OCI-LY3 (cell line): ENCODE measurements around the gene ST3GAL5.

Experiments
- H2AFZ ChIP-seq: fragments of 200-600, 300-600 bp; shearing (Covaris generic); 2 replicates; pipeline ENCODE4 v1.6.0; 2014; ENCODE audit warnings: antibody characterized with exemption, low read depth, low read length
- H3K27ac ChIP-seq: fragments of 200-600, 300-600 bp; sonication (generic); 2 replicates; pipeline ENCODE4 v1.5.1; 2014; ENCODE audit warnings: mild to moderate bottlenecking, low read length, moderate library complexity, mixed read lengths
- H3K27me3 ChIP-seq: fragments of 200-600, 300-600 bp; sonication (generic); 2 replicates; pipeline ENCODE4 v1.6.1; 2014; ENCODE audit warnings: low read depth, low read length, mixed read lengths
- H3K36me3 ChIP-seq: fragments of 200-600, 300-600 bp; sonication (generic); replicated peaks from 2 replicates; pipeline ENCODE3; 2014; ENCODE audit warnings: low read depth, low read length, mixed read lengths
- H3K4me1 ChIP-seq: fragments of 300-600, 200-600 bp; sonication (generic); 2 replicates; pipeline ENCODE4 v1.6.1; 2014; ENCODE audit warnings: low read length, mixed read lengths
- H3K4me2 ChIP-seq: fragments of 200-600, 300-600 bp; sonication (generic); 2 replicates; pipeline ENCODE4 v1.6.1; 2014; ENCODE audit warnings: low read length, mixed read lengths
- H3K4me3 ChIP-seq: fragments of 300-600, 200-600 bp; sonication (generic); 2 replicates; pipeline ENCODE4 v1.5.1; 2014; ENCODE audit warnings: antibody characterized with exemption, mild to moderate bottlenecking, low read length, moderate library complexity
- H3K79me2 ChIP-seq: fragments of 300-600, 200-600 bp; shearing (Covaris generic); 2 replicates; pipeline ENCODE4 v1.6.1; 2014; ENCODE audit warnings: mild to moderate bottlenecking, low read length, mixed read lengths
- H3K9ac ChIP-seq: fragments of 300-600, 200-600 bp; shearing (Covaris generic); 2 replicates; pipeline ENCODE4 v1.6.0; 2014; ENCODE audit warnings: mild to moderate bottlenecking, low read length, moderate library complexity
- H3K9me3 ChIP-seq: fragments of 200-600, 300-600 bp; shearing (Covaris generic); 2 replicates; pipeline ENCODE4 v1.6.1; 2014; ENCODE audit warnings: low read length, mixed read lengths; ENCODE audit not compliant: insufficient read depth
- H4K20me1 ChIP-seq: fragments of 200-600, 300-600 bp; sonication (generic); 2 replicates; pipeline ENCODE4 v1.6.1; 2016; ENCODE audit warnings: low read length, mixed read lengths; ENCODE audit not compliant: insufficient read depth
- EZH2phosphoT487 ChIP-seq: fragments of 200-600 bp; shearing (Covaris generic); IDR thresholded peaks from 2 replicates; pipeline ENCODE4 v1.6.1; 2018; ENCODE audit warnings: antibody characterized with exemption, mixed run types, low read depth
- TF ChIP-seq, protein P1 (sequence below): fragments of 200-600, 300-600 bp; sonication (generic); IDR thresholded peaks from 2 replicates; pipeline ENCODE4 v1.5.1; 2014; ENCODE audit warnings: antibody characterized with exemption, low read length, low read depth

Gene ST3GAL5

DNA sequence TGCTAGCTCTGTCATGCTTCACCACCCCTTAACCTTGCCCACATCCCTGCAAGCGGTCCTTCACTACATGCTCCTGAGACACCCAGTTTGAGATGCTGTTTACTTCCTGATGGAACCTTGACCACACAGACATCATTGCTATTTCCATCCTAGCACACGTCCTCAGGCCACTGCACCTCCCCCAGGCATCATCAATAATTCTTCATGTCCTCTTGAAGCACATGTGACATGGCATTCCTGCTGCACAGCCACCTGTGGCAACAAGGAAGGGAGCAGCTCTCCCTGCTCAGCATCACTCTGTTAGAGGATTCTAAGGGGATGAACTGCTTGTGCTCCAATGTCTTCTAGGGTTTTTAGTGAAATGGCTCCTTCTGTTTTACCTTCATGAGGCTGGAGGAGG is 26.1 kb upstream of the ST3GAL5 start:
- no peak overlapping the region for H3K4me2 ChIP-seq
- H3K4me1 ChIP-seq = peaks cover 3% of the 10 kb centered on the region; the same call in 1 of the 2 replicates
- H3K9me3 ChIP-seq = no peaks in the 10 kb centered on the region
- H3K9ac ChIP-seq = no peak overlapping the region
- no peaks in the 10 kb centered on the region for H3K79me2 ChIP-seq
- no peaks in the 10 kb centered on the region for H4K20me1 ChIP-seq
- no peak overlapping the region for H3K4me3 ChIP-seq
- no peak overlapping the region for H3K27ac ChIP-seq
- TF ChIP-seq EZH2phosphoT487 = no peak
- TF ChIP-seq, protein P1, sequence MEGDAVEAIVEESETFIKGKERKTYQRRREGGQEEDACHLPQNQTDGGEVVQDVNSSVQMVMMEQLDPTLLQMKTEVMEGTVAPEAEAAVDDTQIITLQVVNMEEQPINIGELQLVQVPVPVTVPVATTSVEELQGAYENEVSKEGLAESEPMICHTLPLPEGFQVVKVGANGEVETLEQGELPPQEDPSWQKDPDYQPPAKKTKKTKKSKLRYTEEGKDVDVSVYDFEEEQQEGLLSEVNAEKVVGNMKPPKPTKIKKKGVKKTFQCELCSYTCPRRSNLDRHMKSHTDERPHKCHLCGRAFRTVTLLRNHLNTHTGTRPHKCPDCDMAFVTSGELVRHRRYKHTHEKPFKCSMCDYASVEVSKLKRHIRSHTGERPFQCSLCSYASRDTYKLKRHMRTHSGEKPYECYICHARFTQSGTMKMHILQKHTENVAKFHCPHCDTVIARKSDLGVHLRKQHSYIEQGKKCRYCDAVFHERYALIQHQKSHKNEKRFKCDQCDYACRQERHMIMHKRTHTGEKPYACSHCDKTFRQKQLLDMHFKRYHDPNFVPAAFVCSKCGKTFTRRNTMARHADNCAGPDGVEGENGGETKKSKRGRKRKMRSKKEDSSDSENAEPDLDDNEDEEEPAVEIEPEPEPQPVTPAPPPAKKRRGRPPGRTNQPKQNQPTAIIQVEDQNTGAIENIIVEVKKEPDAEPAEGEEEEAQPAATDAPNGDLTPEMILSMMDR = no peak
- H3K27me3 ChIP-seq = no peaks in the 10 kb centered on the region
- H3K36me3 ChIP-seq = no peaks in the 10 kb centered on the region
- no peak overlapping the region for H2AFZ ChIP-seq

DNA sequence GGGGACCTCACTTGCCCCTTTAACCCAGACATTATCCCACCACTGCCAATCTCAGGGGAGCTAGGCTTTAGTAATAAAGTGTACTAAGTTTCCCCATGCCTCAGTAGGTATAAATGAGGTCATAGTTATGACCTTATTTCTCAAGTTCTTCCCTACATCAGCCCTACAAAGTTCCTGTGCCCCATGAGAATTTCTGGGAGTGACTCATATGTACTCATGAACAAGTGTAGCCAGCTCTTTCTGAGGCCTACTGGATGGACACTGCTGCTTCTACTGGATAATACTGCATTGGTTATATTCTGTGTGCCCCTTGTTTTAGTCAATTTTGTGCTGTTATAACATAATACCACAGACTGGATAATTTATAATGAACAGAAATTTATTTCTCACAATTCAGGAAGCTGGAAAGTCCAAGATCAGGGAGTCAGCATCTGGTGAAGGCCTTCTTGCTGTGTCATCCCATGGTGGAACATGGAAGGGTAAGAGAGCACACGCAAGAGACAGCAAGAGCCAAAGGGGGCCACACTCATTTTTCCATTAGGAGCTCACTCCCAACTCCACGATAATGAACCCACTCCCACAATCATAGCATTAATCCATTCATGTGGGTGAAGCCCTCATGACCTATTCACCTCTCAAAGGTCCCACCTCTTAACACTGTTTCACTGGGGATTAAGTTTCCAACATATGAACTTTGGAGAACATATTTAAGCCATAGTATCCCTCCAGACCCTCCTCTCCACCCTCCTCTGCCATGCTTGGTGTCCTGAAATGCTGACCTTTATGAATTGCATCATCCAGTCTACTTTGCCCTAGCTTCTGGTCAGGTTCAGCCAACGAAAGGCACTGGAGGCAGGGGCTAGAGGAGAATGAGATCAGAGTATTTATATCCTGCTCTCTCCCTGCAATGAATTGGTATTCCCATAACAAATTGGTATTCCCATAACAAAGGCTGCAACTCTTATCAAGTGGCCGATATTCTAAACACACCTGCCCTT is 25.4 kb upstream of the ST3GAL5 start:
- H3K27me3 ChIP-seq = no peaks in the 10 kb centered on the region
- H3K36me3 ChIP-seq = no peaks in the 10 kb centered on the region
- H3K27ac ChIP-seq = no peak overlapping the region
- no peak overlapping the region for H3K4me3 ChIP-seq
- TF ChIP-seq, protein P1 = no peak
- no peak for TF ChIP-seq EZH2phosphoT487
- no peaks in the 10 kb centered on the region for H3K9me3 ChIP-seq
- H4K20me1 ChIP-seq = no peaks in the 10 kb centered on the region
- H3K79me2 ChIP-seq = no peaks in the 10 kb centered on the region
- no peak overlapping the region for H3K9ac ChIP-seq
- H3K4me1 ChIP-seq = peaks cover 6% of the 10 kb centered on the region
- H2AFZ ChIP-seq = no peak overlapping the region
- no peak overlapping the region for H3K4me2 ChIP-seq

DNA sequence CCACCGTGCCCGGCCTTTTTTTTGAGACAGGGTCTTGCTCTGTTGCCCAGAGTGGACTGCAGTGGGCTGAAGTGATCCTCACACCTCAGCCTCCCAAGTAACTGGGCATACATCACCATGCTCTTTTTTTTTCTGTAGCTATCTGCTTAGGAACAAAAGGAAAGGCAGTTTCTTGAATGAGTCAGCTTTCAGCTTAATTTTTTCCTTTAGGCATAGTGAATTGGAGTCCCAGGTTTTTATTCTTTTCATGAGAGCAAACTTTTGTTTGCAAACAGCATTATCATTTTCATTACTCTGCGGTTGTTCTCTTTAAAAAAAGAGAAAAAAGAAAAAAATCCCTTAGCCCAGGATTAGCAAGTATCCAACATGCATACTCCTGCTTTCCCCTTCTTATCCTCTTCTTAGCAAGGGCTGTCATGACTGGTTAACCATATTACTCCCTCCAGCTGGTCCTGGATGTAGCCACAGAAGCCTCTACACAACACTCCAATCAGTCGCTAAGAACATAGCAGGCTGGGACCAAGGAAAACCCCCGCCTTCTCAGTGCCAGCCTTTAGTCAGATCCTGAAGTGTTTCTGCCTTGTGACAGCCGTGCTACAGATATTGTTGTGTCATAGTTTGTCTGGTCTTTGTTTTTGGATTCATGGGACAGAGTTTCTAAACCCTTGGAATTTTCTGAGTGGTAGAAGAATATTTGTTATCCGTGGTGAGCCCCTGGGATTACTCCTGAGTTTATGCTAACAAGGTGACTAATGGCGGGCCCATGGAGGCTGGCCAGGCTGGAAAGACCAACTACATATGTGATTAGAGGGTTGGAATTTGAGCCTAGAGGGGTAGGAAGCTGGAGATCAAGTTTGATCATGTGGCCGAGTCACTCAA is 23.3 kb upstream of the ST3GAL5 start:
- H3K4me3 ChIP-seq = no peak overlapping the region
- no peak for TF ChIP-seq EZH2phosphoT487
- TF ChIP-seq, protein P1 = no peak
- H3K79me2 ChIP-seq = no peaks in the 10 kb centered on the region
- H4K20me1 ChIP-seq = no peaks in the 10 kb centered on the region
- H3K9ac ChIP-seq = no peak overlapping the region
- H3K36me3 ChIP-seq = no peaks in the 10 kb centered on the region
- H3K27me3 ChIP-seq = no peaks in the 10 kb centered on the region; the same call in 1 of the 2 replicates
- H3K27ac ChIP-seq = no peak overlapping the region
- no peaks in the 10 kb centered on the region for H3K9me3 ChIP-seq
- no peak overlapping the region for H3K4me2 ChIP-seq
- peaks cover 9% of the 10 kb centered on the region for H3K4me1 ChIP-seq
- no peak overlapping the region for H2AFZ ChIP-seq

DNA sequence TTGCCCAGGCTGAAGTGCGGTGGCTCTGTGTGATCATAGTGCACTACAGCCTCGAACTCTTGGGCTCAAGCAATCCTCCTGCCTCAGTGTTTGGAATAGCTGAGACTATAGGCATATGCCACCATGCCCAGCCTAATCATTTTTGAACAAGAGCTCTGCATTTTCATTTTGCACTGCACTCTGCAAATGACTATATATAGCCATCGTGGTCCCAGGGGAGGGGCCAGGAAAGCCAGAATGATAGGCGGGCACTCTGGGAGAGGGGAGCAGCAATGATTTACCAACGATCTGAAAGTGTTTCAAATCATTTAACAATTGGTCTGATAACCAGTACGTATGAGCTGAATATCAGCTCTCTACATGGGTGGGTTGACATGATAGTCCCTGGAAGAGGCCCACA is 22.3 kb upstream of the ST3GAL5 start:
- H3K27ac ChIP-seq = no peak overlapping the region

More for the DNA sequence above, 22.3 kb upstream of the ST3GAL5 start:
- Histone ChIP-seq H3K9ac (no peak overlapping the region), H3K27me3 (no peaks in the 10 kb centered on the region; the same call in 1 of the 2 replicates), H4K20me1 (no peaks in the 10 kb centered on the region), H3K4me3 (no peak overlapping the region), H3K36me3 (no peaks in the 10 kb centered on the region), H3K4me1 (peaks cover 9% of the 10 kb centered on the region), H3K79me2 (no peaks in the 10 kb centered on the region), H3K4me2 (no peak overlapping the region), H3K9me3 (no peaks in the 10 kb centered on the region), H2AFZ (no peak overlapping the region)
- TF ChIP-seq, protein P1 = no peak
- TF ChIP-seq EZH2phosphoT487 = no peak
